GM21529 (cell line): ENCODE data around the gene SRRM2.

ENCODE experiments used
- ATAC-seq: cut with Tn5 transposase; IDR thresholded peaks from one replicate; pipeline ENCODE4 v1.9.1; 2021; ENCODE audit not compliant: unreplicated experiment

SRRM2 gene

GRCh38 chr16:2752035-2752849 is at the start of gene SRRM2:
SRRM2 (plus strand) TSS chr16:2752638; CDS start chr16:2756365, 3,727 bp downstream.
- peak; percentile 77 for ATAC-seq

GRCh38 chr16:2702871-2703745 is 49.3 kb upstream of the SRRM2 start:
- ATAC-seq = no peak

- ATAC-seq = no peak
These were observed 48.1 kb upstream of the SRRM2 start for GRCh38 chr16:2704166-2704982.

GRCh38 chr16:2704983-2705275 is 47.5 kb upstream of the SRRM2 start:
- ATAC-seq = no peak

GRCh38 chr16:2705351-2705750 is 47.1 kb upstream of the SRRM2 start:
- no peak for ATAC-seq

GRCh38 chr16:2706085-2706484 is 46.4 kb upstream of the SRRM2 start:
- no peak for ATAC-seq

GRCh38 chr16:2706611-2707311 is 45.7 kb upstream of the SRRM2 start:
- ATAC-seq = no peak

- ATAC-seq = no peak
These were observed 44.8 kb upstream of the SRRM2 start for GRCh38 chr16:2707368-2708289.

- ATAC-seq = no peak
These were observed 44.2 kb upstream of the SRRM2 start for GRCh38 chr16:2708290-2708639.

GRCh38 chr16:2708955-2709587 is 43.4 kb upstream of the SRRM2 start:
- no peak for ATAC-seq

- no peak for ATAC-seq
These were observed 42.9 kb upstream of the SRRM2 start for GRCh38 chr16:2709588-2709984.

- no peak for ATAC-seq
These were observed 42.3 kb upstream of the SRRM2 start for GRCh38 chr16:2710021-2710710.

GRCh38 chr16:2710711-2711231 is 41.7 kb upstream of the SRRM2 start:
- no peak for ATAC-seq

GRCh38 chr16:2711370-2712062 is 40.9 kb upstream of the SRRM2 start:
- no peak for ATAC-seq

GRCh38 chr16:2712063-2712441 is 40.4 kb upstream of the SRRM2 start:
- no peak for ATAC-seq

GRCh38 chr16:2712546-2712945 is 39.9 kb upstream of the SRRM2 start:
- no peak for ATAC-seq

- ATAC-seq = no peak
These were observed 38.9 kb upstream of the SRRM2 start for GRCh38 chr16:2713523-2713922.
